ENCODE data around the gene NDST1. TPM values are rescaled to one million over a fixed set of nuclear protein-coding genes. Genes with fewer than 3 reads are reported as not detected.

Gene NDST1
- total and polyA plus RNA-seq, 2 of the 8 experiments (the other 6 are each of a cell fraction or from before 2014, with no cell fraction given), result 27.0 to 72.0 TPM

- TF ChIP-seq RAD21 (IDR thresholded peaks at IDR 0.05 in 1 of 2, conservative IDR thresholded peaks at IDR 0.05 in 1 of 2; ENCODE audit: low read depth in 2 of 2, low read length in 2 of 2), result no peak
- TF ChIP-seq CTBP2 (IDR thresholded peaks at IDR 0.05; ENCODE audit: borderline replicate concordance, insufficient read depth, insufficient read length, low read length), result no peak
These were observed 2.1 kb downstream of the NDST1 start (continued) for GRCh38 chr5:150509992-150510391.
